Sciatic nerve (tissue), 2 donors: ENCODE data around the gene INSRR. TPM values are rescaled to one million over a fixed set of nuclear protein-coding genes. Genes with fewer than 3 reads are reported as not detected.
A peak's percentile ranks its signal among the peaks of the same experiment; 100 is the strongest.

ENCODE experiments used
- ATAC-seq: fragments of 200-7000 bp; cut with Tn5 transposase; one replicate; pipeline ENCODE4 v1.9.1; 2020; ENCODE audit warnings: mild to moderate bottlenecking, moderate library complexity
- DNase-seq: peaks from one replicate; pipeline ENCODE4 v3.0.0-alpha.2; 2020; ENCODE audit warnings: low spot score
- intact Hi-C: fragments of 100-400 bp; cut with DNase I; formaldehyde crosslinking; loops from one replicate; pipeline ENCODE4 v1.14.2; 2022
- total RNA-seq: library from RNA; stranded (reverse); fragmentation: NEBNext Ultra II Directional; extraction: Animal tissue kit (Norgen Biotek cat#: 25700); gene quantifications from one replicate; pipeline ENCODE4 v1.2.1, GENCODE V29; 2021
- donor health status: DM: no; HTN: no; CAD: no.
- donor health status: DM: no; HTN: no; CAD: no.

Gene INSRR
- total RNA-seq, 1 donor from 2014 or later = 0.40 TPM

DNA sequence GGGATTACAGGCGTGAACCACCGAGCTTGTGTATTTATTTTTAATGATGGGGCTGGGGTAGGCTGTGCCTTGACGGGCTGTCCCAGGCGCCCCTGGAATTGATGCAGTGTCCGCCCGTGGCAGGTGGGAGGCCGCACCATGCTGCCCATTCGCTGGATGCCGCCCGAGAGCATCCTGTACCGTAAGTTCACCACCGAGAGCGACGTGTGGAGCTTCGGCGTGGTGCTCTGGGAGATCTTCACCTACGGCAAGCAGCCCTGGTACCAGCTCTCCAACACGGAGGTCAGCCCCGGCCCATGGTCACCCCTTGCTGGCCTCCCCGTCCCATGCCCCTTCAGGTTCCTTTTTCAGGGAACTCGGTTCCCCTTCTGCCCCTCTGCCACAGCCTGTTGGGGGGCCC is 21.0 kb upstream of the INSRR start:
- intact Hi-C loops = no loop called here
- ATAC-seq (no peak), DNase-seq (no peak)

DNA sequence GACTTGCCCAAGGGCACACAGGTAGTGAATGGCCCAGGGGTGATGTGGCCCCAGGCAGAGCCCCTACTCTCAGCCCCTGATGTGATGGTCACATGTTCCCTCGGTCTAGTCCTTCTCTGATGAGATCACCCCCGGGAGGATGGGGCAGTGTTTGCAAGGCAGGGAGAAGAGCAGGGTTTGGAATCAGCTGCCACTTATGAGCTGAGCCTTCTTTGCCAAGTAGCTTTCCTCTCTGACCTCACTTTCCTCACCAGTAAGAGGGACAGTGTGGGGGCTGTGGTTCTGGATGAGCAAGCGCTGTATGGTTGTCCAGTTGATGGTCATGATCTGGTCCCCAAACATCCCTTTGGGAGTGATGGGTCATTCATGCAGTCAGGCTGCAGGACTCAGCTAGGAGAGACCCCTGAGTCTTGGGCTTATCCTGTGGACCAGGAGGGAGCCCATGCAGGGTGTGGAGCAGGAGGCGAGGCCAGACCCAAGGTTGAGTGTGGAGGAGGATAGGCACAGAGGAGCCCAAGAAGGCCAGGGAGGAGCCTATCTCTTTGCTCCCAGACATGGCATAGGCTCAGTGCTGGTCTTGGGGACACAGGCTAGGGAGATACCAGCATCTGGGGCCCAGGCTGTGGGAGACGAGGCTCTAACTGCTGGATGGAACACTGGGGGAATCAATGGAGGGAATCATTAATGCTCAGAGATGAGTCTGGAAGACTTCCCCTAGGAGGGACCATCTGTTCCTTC is 18.7 kb upstream of the INSRR start:
- DNase-seq = no peak
- intact Hi-C loops = no loop called here
- ATAC-seq = no peak

DNA sequence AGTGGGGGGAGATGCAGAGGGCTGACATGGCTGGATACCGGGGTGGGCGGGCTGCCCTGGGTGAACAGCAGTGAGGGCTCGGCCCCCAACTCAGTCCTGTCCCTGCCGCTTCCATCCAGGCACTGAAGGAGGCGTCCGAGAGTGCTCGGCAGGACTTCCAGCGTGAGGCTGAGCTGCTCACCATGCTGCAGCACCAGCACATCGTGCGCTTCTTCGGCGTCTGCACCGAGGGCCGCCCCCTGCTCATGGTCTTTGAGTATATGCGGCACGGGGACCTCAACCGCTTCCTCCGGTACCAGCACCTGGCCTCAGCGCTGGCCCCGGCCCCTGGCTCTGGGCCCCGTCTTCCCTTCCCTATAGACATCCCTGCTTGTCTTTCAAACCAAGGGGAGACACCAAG is 17.4 kb upstream of the INSRR start:
- intact Hi-C loops = no loop called here
- ATAC-seq = no peak
- DNase-seq = no peak

DNA sequence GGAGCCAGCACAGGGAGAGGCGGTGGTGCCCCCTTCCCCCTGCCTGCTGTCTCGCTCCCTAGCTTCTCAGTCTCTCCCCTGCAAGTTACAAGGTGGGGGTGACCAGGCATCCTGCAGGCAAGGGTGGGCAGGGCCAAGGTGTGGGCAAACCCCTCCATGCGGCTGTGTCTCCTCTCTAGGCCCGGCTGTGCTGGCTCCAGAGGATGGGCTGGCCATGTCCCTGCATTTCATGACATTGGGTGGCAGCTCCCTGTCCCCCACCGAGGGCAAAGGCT is 16.4 kb upstream of the INSRR start:
- no peak for ATAC-seq
- no peak for DNase-seq
- intact Hi-C loops = no loop called here

DNA sequence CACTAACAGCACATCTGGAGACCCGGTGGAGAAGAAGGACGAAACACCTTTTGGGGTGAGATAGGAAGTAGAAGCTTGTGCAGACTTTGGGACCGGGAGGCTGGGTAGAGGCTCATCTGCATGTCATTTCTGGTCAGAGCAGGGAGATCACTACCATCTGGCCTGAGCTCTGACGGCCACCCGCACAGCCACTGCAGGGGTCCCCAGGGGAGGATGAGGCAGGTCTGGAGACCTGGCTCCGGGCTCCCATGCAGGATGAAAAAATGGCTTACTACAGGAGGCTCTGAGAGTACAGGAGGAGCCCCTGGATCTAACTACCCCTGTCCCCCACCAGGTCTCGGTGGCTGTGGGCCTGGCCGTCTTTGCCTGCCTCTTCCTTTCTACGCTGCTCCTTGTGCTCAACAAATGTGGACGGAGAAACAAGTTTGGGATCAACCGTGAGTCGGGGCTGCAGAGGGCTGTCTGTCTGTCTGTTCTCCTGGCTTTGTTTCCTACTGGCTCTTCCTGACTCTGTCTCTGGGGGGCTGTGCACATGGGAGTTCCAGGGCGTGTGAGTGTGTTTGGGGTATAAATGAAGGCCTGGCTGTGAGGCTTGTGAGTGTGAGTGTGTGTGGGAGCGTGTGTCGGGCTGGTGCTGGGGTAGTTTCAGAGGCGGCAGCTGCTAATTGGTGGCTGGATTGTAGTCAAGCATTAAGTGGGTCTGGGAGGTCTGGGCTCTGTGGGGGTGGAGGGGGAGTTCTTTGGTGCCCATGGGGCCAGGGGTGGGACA is 15.8 kb upstream of the INSRR start:
- DNase-seq (no peak), ATAC-seq (no peak)
- intact Hi-C loops = no loop called here

DNA sequence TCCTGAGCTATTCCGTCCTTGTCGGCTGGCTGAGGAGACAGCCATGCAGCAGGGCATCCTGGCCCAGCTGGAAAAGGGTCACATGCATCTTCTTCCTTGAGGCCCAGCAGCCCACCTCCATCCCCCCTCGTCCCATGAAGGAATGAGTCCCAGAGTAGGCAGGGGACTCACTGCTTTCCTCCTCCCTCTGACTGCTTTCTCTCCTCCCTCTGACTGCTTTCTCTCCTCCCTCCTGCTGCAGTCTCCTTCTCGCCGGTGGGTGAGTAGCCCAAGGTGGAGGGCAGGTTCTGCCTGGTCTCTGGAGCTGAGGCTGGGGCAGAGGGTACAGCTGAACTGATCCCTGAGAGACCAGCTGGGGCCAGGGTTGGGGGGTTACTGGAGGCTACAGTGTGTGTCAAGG is 15.2 kb upstream of the INSRR start:
- no peak for DNase-seq
- no peak for ATAC-seq
- intact Hi-C loops = no loop called here

DNA sequence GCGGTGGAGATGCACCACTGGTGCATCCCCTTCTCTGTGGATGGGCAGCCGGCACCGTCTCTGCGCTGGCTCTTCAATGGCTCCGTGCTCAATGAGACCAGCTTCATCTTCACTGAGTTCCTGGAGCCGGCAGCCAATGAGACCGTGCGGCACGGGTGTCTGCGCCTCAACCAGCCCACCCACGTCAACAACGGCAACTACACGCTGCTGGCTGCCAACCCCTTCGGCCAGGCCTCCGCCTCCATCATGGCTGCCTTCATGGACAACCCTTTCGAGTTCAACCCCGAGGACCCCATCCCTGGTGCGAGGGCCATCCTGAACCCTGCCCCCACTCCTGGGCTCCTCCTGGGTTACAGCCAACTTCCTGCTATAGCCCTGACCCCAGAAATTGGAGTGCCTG is 14.7 kb upstream of the INSRR start:
- intact Hi-C loops = no loop called here
- DNase-seq (no peak), ATAC-seq (no peak)

DNA sequence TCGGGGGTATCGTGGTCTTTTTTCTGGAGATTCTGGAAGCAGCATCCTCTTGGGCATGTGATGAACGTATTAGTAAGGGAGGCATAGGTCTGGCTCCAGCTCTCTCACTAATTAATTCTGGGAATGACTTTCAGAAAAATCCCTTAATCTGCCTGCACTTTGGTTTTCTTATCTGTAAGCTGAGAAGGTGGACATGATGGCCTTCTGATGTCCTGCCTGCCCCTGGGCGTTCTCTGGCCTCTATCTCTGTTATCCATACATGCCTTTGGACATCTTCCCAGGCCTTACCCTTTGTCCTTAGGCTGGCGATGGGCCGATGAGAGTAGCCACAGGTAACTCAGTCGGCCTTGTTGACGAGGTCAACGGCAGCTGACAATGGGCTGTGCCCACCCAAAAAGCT is 10.5 kb upstream of the INSRR start:
- intact Hi-C loops = loop anchor here (10.0 kb wide), 1 partner anchor 175 kb away; no protein-coding TSS in a partner anchor
- no peak for DNase-seq
- ATAC-seq = no peak

DNA sequence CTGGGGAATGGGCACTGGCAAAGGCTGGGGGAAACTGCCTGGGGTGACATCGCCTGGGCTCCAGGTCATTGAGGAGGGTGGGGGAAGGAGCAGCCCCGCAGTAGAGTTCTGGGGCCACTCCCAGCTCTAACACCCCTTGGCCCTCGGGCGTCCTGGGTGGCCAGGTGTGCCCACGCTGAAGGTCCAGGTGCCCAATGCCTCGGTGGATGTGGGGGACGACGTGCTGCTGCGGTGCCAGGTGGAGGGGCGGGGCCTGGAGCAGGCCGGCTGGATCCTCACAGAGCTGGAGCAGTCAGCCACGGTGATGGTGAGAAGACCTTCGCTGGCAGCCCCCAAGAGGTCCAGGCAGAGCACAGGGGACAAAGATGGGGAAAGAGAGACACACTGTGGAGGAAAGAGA is 9.4 kb upstream of the INSRR start:
- DNase-seq (no peak), ATAC-seq (no peak)
- intact Hi-C loops = loop anchor here (10.0 kb wide), 1 partner anchor 174 kb away; no protein-coding TSS in a partner anchor

DNA sequence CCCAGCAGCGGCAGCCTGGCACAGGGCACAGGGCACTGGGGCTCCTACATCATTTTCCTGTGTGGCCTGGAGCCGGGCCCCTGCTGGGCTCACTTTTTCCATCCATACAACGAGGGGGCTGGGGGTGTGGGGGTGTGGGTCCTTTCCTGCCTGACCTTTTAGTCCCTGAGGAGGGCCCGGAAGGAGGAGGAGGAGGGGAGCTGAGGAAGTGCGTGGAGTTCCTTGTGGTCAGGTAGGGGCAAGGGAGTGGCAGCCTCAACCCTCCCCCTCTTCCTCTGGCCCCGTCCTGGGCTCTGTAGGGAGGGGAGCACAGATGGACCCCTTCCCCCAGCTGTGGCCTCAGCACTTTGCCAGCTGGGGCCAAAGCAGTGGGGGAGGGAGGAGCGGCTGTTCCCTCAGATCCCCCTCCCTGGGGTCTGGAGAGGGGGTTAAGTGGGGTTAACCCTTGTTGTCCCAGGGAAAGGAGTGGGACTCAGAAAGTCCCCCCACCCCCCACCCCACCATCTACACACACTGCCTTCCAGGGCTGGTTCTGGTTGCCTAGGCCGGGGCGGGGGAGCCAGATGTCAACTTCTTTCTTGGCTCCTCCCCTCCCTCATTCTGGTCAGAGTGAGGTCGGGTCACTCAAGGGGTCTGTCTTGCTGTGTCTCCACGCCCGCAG is 7.5 kb upstream of the INSRR start:
- ATAC-seq = no peak
- no peak for DNase-seq
- intact Hi-C loops = loop anchor here (10.0 kb wide), 1 partner anchor 172 kb away; no protein-coding TSS in a partner anchor

DNA sequence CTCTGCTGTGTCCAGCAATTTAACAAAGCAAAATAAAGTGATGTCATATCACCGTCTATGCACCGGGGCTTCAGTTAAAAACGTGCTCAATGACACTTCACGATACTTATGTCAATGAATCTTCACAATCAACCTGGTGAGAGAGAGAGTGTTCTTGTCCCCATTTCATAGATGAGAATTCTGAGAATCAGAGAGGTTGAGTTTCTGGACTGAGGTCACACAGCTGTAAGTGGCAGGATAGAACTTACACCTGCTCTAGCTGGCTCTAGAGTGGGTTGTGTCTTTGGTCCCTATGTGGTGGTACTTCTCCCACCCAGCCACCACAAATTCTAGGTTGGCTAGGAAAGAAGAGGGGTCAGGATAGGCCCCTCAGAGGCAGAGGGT is 6.9 kb upstream of the INSRR start:
- DNase-seq = no peak
- no peak for ATAC-seq
- intact Hi-C loops = loop anchor here (10.0 kb wide), 1 partner anchor 171 kb away; no protein-coding TSS in a partner anchor

DNA sequence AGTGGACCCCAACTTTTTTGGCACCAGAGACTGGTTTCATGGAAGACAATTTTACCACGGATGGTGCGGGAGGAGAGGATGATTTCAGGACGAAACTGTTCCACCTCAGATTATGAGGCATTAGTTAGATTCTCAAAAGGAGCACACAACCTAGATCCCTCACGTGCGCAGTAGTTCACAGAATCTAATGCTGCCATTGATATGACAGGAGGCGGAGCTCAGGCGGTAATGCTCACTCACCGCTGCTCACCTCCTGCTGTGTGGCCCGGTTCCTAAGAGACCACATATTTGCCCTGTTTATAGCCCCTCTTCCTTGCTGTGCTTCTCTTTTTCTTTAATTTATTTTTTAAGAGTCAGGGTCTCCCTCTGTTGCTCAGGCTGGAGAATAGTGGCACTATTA is 6.3 kb upstream of the INSRR start:
- intact Hi-C loops = loop anchor here (10.0 kb wide), 1 partner anchor 170 kb away; no protein-coding TSS in a partner anchor
- DNase-seq (no peak), ATAC-seq (no peak)

DNA sequence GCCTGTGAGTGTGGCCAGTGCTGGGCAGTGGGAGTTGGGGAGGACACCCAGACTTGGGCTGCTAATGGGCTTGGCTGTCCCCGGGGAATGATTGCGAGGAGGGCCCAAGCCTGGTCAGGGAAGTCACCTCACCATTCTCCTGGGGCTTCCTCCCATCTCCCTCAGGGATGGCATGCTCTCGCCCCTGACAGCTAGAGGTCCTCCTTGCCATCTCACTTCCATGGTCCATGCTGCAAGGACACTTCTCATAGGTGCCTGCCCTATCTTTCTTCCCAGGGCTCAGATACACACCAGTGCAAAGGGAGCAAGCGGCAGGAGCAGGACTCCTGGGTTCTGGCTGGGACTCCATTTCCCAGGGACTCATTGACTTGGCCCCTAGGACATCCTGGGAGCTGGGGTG is 5.9 kb upstream of the INSRR start:
- intact Hi-C loops = loop anchor here (10.0 kb wide), 1 partner anchor 170 kb away; no protein-coding TSS in a partner anchor
- DNase-seq = no peak
- ATAC-seq = no peak

DNA sequence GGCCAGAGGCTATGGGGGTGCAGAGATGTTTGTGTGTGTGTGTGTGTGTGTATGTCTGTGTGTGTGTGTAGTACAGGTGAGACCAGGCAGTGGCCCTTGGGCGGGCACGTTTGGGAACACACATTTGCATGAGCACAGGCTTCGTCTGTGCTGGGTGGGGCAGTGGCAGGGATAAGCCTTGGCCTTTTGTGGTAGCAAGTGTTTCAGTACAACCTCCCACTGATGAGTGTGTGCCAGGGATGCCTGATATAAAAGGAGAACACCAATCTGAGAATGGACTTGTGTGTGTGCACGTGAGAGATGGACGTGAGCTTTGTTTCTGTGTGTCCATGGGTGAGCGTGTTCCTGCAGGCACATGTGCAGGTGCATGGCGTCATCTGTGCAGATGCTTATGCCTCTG is 4.7 kb upstream of the INSRR start:
- DNase-seq (no peak), ATAC-seq (no peak)
- intact Hi-C loops = loop anchor here (10.0 kb wide), 1 partner anchor 169 kb away; no protein-coding TSS in a partner anchor

DNA sequence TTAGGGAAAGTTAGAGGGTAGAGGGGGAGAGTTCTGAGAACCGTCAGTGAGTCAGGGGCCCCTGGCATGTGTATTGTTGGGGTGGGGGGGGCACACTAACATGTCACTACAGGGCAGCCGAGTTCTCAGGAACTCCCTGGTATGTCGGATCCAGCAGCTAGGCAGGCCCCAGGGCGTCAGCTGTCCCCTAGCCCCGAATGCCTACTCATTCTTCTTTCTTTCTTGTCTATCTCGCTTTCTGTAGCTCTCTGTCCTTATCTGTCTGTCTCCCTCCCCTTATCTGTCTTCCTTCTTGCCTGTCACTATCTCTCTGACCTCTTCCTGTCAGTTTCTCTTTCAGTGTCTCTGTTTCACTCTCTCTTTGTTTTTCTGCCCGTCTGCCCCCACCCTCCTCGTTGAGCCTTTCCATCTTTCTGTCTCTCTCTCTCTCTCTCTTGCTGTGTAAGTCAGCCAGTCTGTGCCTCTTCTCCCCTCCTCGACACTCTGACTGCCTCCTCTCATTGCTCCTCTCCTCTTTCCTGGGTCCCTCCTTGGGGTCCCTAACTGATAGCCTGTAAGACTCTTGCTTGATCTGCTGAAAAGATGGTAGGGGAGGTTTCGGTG is 4.2 kb upstream of the INSRR start:
- ATAC-seq (no peak), DNase-seq (no peak)
- intact Hi-C loops = loop anchor here (10.0 kb wide), 1 partner anchor 168 kb away; no protein-coding TSS in a partner anchor

DNA sequence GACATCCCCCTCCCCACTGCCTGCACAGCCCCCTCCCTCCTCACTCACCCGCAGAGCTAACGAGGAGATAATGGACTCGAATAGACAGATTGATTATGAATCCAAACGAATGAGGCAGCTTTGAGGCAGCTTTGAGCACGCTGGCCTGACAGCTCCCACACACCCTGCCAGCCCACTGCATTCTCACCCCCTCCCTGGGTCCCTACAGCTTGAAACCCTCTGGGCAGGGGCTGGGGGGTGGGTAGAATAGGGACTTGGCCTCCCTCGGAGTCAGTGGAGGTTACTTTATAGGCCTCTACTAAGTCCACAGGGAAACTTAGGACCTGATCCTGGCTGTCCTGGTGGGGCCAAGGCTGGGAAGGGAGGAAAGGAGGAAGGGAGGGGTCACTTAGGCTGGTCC is 3.7 kb upstream of the INSRR start:
- ATAC-seq (no peak), DNase-seq (no peak)
- intact Hi-C loops = loop anchor here (10.0 kb wide), 1 partner anchor 168 kb away; no protein-coding TSS in a partner anchor

DNA sequence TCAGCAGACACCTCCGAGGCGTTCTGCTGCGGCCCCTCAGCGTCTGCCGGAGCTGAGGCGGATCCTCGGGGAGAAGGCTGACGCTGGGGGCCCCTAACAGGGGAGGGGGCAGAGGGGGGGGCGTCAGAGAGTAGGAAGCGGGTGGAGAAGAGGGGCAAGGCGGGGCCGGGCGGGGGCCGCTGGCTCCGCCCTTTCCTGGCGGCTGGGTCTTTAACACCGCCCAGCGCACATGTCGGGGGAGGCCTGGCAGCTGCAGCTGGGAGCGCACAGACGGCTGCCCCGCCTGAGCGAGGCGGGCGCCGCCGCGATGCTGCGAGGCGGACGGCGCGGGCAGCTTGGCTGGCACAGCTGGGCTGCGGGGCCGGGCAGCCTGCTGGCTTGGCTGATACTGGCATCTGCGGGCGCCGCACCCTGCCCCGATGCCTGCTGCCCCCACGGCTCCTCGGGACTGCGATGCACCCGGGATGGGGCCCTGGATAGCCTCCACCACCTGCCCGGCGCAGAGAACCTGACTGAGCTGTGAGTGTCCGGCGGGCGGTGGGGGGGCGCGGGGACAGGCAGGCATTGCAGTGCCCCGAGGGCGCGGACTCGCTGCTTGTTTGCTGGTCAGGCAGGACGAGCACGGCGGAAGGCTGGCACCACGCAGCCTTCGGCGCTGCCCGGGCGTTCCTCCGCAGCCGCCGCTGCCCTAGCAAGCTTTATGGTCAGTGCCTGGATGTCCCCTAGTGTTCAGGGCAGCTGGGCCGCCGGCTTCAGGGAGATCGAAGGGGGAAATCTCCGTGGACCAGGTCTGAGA is 1.9 kb upstream of the INSRR start, which contains the start of gene NTRK1:
Gene NTRK1 (plus strand): TSS at position 238 of the 796 bp plus-strand sequence. CDS start 70 bp downstream, at position 308.
- intact Hi-C loops = loop anchor here (10.0 kb wide), 1 partner anchor 166 kb away; no protein-coding TSS in a partner anchor
- no peak for DNase-seq
- peak; percentile 41 for ATAC-seq

DNA sequence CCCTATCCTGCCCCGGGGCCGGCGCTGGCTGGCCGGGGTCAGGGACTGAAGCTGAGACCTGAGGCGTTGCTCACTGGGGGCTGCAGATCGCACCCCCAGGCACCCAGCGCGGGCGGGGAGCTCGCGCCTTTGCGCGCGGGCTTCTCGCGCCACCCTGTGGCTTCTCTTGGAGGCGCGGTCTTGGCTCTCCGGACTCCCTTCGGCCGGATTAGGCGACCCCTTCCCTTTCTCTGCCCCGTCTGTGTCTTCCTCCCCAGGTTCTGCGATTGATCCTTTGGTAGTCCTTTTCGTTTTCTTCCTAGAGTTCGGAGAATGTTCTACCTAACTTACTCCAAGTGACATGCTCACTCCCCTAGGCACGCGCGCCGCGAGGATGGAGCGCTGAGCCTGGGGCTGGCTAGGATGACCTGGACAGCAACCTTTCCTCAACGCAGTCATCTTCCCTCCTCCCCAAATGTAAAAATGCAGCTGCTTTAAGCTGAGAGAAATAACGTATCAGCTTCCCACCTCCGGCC is 1.3 kb upstream of the INSRR start:
- intact Hi-C loops = loop anchor here (10.0 kb wide), 1 partner anchor 165 kb away; no protein-coding TSS in a partner anchor
- peak; percentile 75 for DNase-seq
- ATAC-seq = peak; percentile 84
